Vagina (tissue), 2 donors: ENCODE results near the gene NCCRP1.

Experiments
- POLR2A ChIP-seq, 2 donors: fragments of 450-650 bp; IDR thresholded peaks; one replicate each; pipeline ENCODE4 v1.6.1; 2017; ENCODE audit warnings: antibody characterized with exemption in 2 of 2, mild to moderate bottlenecking in 2 of 2, moderate library complexity in 2 of 2
- TF ChIP-seq, protein P1 (sequence below), 3 experiments: fragments of 450-650 bp in 2 of 3; fragments of 200-600 bp in 1 of 3; sonication (generic) in 1 of 3; IDR thresholded peaks; one replicate each; pipeline ENCODE4 v1.5.1; 2017 to 2019; ENCODE audit warnings: antibody characterized with exemption in 3 of 3, mild to moderate bottlenecking in 2 of 3, moderate library complexity in 2 of 3

DNA sequence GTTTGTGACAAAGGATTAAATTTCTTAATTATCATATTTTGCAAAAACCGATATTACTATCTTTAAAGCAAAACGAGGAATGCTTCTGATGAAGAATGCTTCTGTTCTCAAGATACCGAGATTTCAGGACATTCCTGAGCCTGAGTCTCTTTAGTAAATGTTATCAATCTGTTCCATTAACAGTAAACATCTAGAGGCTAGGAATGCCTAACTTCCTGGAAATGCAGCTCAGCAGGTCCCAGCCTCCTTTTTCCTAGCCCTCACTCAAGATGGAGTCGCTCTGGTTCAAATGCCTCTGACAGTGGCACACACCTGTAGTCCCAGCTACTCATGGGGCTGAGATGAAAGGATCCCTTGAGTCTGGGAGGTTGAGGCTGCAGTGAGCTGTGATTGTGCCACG, 54.3 kb downstream of the NCCRP1 start:
- TF ChIP-seq POLR2A (IDR thresholded peaks at IDR 0.05) = no peak
- TF ChIP-seq, protein P1, sequence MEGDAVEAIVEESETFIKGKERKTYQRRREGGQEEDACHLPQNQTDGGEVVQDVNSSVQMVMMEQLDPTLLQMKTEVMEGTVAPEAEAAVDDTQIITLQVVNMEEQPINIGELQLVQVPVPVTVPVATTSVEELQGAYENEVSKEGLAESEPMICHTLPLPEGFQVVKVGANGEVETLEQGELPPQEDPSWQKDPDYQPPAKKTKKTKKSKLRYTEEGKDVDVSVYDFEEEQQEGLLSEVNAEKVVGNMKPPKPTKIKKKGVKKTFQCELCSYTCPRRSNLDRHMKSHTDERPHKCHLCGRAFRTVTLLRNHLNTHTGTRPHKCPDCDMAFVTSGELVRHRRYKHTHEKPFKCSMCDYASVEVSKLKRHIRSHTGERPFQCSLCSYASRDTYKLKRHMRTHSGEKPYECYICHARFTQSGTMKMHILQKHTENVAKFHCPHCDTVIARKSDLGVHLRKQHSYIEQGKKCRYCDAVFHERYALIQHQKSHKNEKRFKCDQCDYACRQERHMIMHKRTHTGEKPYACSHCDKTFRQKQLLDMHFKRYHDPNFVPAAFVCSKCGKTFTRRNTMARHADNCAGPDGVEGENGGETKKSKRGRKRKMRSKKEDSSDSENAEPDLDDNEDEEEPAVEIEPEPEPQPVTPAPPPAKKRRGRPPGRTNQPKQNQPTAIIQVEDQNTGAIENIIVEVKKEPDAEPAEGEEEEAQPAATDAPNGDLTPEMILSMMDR (IDR thresholded peaks at IDR 0.05) = no peak
